Activated CD8-positive, alpha-beta memory T cell treated with anti-CD3 and anti-CD28 coated beads for 36 hours (primary cell): ENCODE results near the gene GLOD4. TPM values are rescaled to one million over a fixed set of nuclear protein-coding genes. Genes with fewer than 3 reads are reported as not detected.

Source experiments
- CTCF ChIA-PET: fragments of 350-600 bp; sonication (Branson Sonifier 250); formaldehyde crosslinking; loops from one replicate; lab custom pipeline; 2021; ENCODE audit warnings: antibody characterized with exemption; lab: Charles Lee
- POLR2A ChIA-PET: fragments of 350-600 bp; sonication (Branson Sonifier 250); formaldehyde crosslinking; loops from one replicate; lab custom pipeline; 2021; ENCODE audit warnings: antibody characterized with exemption; lab: Charles Lee
- total RNA-seq, 2 experiments: library from RNA; stranded (reverse); gene quantifications; one replicate each; pipeline ENCODE4 v1.2.3, GENCODE V29; 2021

Gene GLOD4
- total RNA-seq, 2 experiments from 2014 or later: 80.3 to 82.4 TPM

- POLR2A ChIA-PET: no interaction called here
- CTCF ChIA-PET: interaction anchor here (1.6 kb wide), 1 partner anchor 19 kb away, joined by 3 read pairs; no protein-coding TSS in a partner anchor
Measured at GRCh38 chr17:731644-732066, 50.4 kb downstream of the GLOD4 start.

- CTCF ChIA-PET: no interaction called here
Measured at GRCh38 chr17:728911-729310, 53.2 kb downstream of the GLOD4 start.

GRCh38 chr17:726271-726919 lies 55.7 kb downstream of the GLOD4 start:
- CTCF ChIA-PET: no interaction called here
- POLR2A ChIA-PET: no interaction called here

More at GRCh38 chr17:728911-729310, 53.2 kb downstream of the GLOD4 start:
- POLR2A ChIA-PET: no interaction called here

- ChIA-PET POLR2A (no interaction called here), CTCF (no interaction called here)
Measured at GRCh38 chr17:725746-726145, 56.3 kb downstream of the GLOD4 start.

GRCh38 chr17:725084-725483 lies 57.0 kb downstream of the GLOD4 start:
- POLR2A ChIA-PET: no interaction called here
- CTCF ChIA-PET: no interaction called here

- ChIA-PET POLR2A (no interaction called here), CTCF (no interaction called here)
Measured at GRCh38 chr17:721540-721937, 60.5 kb downstream of the GLOD4 start.

- ChIA-PET POLR2A (no interaction called here), CTCF (no interaction called here)
Measured at GRCh38 chr17:720706-721539, 61.2 kb downstream of the GLOD4 start.

GRCh38 chr17:718075-718474 lies 64.0 kb downstream of the GLOD4 start:
- POLR2A ChIA-PET: interaction anchor here (0.6 kb wide), 1 partner anchor 57 kb away, joined by 3 read pairs; no protein-coding TSS in a partner anchor
- CTCF ChIA-PET: interaction anchor here (0.7 kb wide), 1 partner anchor 17 kb away, joined by 5 read pairs; no protein-coding TSS in a partner anchor

Other genes with a start within 250 kb of the GLOD4 start
- 10 to 100 TPM; 57.2 to 62.0 TPM for gene VPS53, start 67.4 kb downstream of the GLOD4 start, total RNA-seq
- gene TLCD3A, start 49.7 kb downstream of the GLOD4 start, total RNA-seq: 10 to 100 TPM; 22.4 to 23.6 TPM
- 10 to 100 TPM; 58.3 to 62.5 TPM for gene GEMIN4, start 30.0 kb downstream of the GLOD4 start, total RNA-seq
- gene MRM3, start 73 bp upstream of the GLOD4 start, total RNA-seq: 10 to 100 TPM; 37.9 to 40.1 TPM
- under 1 TPM; 0.13 to 0.25 TPM for gene NXN, start 197.5 kb upstream of the GLOD4 start, total RNA-seq
- gene TIMM22, start 214.8 kb upstream of the GLOD4 start, total RNA-seq: 10 to 100 TPM; 18.9 to 19.1 TPM